ENCODE results near the gene ACTG2. TPM values are rescaled to one million over a fixed set of nuclear protein-coding genes. Genes with fewer than 3 reads are reported as not detected.
"Not testable (repeated sequence)": the region's sequence is repeated elsewhere in the genome, so short reads cannot be mapped to it uniquely, and the experiment has no call there.

Gene ACTG2
- total and polyA plus RNA-seq, 8 donors: 143 to 2,977 (median 957) TPM

DNA sequence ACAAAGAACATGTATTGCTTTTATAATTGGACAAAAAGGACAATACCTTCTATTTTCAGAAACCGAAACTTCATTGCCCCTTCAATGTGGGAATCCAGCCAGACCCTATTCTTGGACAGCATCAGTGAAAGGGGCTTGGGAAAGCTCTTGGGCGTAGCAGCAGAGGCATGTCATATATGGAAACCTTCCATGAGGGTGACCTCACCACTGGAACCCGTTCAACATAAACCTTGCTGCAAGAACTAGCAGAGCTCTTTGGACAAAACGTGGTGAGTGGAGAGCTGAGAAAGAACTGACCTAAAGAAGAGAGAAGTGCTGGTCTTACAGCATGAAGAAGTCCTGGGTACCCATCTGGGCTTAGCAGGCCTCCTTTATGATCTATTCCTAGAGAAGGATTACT is 22.7 kb upstream of the ACTG2 start:
- H3K4me1 ChIP-seq: peaks cover 0 to 12% (median 3%) of the 10 kb centered on the region in 4 donors
- DNase-seq: peak; percentile 37 to 93
- intact Hi-C loops (cut with DNase I; ENCODE audit: low total_unique reads): no loop called here
- peaks cover 0 to 24% (median 23%) of the 10 kb centered on the region in 4 donors for H3K36me3 ChIP-seq
- TF ChIP-seq EP300 (IDR thresholded peaks at IDR 0.05) (no peak), POLR2AphosphoS5 (IDR thresholded peaks at IDR 0.05) (peak; percentile 41 to 64 (median 61))
- TF ChIP-seq, protein P1, sequence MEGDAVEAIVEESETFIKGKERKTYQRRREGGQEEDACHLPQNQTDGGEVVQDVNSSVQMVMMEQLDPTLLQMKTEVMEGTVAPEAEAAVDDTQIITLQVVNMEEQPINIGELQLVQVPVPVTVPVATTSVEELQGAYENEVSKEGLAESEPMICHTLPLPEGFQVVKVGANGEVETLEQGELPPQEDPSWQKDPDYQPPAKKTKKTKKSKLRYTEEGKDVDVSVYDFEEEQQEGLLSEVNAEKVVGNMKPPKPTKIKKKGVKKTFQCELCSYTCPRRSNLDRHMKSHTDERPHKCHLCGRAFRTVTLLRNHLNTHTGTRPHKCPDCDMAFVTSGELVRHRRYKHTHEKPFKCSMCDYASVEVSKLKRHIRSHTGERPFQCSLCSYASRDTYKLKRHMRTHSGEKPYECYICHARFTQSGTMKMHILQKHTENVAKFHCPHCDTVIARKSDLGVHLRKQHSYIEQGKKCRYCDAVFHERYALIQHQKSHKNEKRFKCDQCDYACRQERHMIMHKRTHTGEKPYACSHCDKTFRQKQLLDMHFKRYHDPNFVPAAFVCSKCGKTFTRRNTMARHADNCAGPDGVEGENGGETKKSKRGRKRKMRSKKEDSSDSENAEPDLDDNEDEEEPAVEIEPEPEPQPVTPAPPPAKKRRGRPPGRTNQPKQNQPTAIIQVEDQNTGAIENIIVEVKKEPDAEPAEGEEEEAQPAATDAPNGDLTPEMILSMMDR (IDR thresholded peaks at IDR 0.05): no peak
- H3K9me3 ChIP-seq: no peaks in the 10 kb centered on the region
- H3K4me3 ChIP-seq: no peak overlapping the region
- peak overlapping the region in 4 of 5 donors; percentile 64 to 81 (median 70) for H3K27ac ChIP-seq
- H3K27me3 ChIP-seq: no peaks in the 10 kb centered on the region
- WGBS, 5 donors: 34 to 75% (median 43%) methylated on average over 4 of the region's 4 CpGs

DNA sequence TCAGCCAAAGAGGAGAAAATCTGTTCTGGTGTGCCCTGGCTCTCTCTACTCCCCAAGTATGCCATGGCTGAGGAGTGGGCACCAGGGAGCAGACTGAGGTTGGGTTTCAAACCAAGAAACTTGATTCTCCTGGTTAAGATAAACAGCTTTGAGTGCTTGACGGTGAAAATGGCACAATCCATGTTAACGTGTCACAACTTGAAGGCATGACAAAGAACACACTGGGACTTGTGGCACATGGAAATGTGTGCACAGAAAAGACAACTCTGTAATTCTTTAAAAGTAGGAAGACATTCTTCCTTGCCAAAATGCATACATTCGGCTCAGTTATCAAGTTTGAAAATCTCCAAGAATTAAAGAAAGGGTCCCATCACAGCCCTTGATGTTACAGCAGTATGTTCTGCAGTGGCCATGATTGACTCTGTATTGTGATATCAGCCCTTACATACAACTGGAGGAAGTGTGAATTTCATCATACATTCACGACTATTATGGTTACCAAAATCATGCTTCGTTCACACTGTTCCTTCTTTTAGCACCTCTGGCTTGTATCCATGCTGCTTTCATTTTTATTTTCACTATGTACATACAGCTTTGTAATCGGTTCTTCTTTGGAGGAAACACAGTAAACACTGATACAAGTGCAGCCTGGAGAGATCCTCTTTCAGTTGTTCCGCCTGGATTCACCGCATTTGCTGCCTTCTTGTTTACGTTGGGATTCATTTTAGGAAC is 15.6 kb upstream of the ACTG2 start:
- Histone ChIP-seq H3K27ac (peak overlapping the region in 2 of 5 donors; percentile 20 to 35), H3K27me3 (no peaks in the 10 kb centered on the region), H3K4me1 (peaks cover 0 to 23% (median 5%) of the 10 kb centered on the region in 4 donors), H3K4me3 (no peak overlapping the region), H3K36me3 (no peaks in the 10 kb centered on the region), H3K9me3 (no peaks in the 10 kb centered on the region)
- WGBS, 5 donors: 32 to 43% (median 36%) methylated on average over 9 of the region's 9 CpGs
- TF ChIP-seq, protein P1 (IDR thresholded peaks at IDR 0.05): no peak
- TF ChIP-seq POLR2AphosphoS5 (IDR thresholded peaks at IDR 0.05) (no peak), EP300 (IDR thresholded peaks at IDR 0.05) (no peak), POLR2A (IDR thresholded peaks at IDR 0.05) (no peak)
- intact Hi-C loops (cut with DNase I; ENCODE audit: low total_unique reads): no loop called here
- no peak for DNase-seq

DNA sequence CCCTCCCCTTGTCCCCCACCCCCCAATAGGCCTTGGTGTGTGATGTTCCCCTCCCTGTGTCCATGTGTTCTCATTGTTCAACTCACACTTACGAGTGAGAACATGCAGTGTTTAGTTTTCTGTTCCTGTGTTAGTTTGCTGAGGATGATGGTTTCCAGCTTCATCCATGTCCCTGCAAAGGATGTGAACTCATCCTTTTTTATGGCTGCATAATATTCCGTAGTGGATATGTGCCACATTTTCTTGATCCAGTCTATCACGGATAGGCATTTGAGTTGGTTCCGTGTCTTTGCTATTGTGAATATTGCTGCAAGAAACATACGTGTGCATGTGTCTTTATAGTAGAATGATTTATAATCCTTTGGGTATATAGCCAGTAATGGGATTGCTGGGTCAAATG is 14.8 kb upstream of the ACTG2 start:
- Histone ChIP-seq H3K27ac (peak overlapping the region in 1 of 5 donors; percentile 35), H3K4me1 (peaks cover 0 to 23% (median 5%) of the 10 kb centered on the region in 4 donors)
- H3K9me3 ChIP-seq; intact Hi-C loops (cut with DNase I; ENCODE audit: low total_unique reads); H3K27me3 ChIP-seq; H3K4me3 ChIP-seq; DNase-seq; H3K36me3 ChIP-seq: not testable (repeated sequence)
- 89 to 94% (median 91%) methylated on average over 5 of the region's 5 CpGs for WGBS, 5 donors

DNA sequence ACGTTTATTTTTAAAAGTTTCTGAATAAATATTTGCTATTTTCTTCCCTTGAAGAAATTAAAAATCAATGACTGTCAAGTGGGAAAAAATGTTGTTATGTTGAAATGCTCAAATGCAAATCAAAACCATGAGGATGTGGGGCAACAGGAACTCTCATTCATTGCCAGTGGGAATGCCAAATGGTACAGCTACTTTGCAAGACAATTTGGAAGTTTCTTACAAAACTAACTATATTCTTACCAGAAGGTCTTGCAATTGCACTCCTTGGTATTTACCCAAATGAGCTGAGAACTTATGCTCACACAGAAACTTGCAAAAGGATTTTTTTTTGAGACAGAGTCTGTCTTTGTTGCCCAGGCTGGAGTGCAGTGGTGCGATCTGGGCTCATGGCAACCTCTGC is 7.4 kb upstream of the ACTG2 start:
- H3K9me3 ChIP-seq: no peaks in the 10 kb centered on the region
- no peak for TF ChIP-seq EP300 (IDR thresholded peaks at IDR 0.05)
- TF ChIP-seq, protein P1 (IDR thresholded peaks at IDR 0.05): no peak
- TF ChIP-seq POLR2A (IDR thresholded peaks at IDR 0.05): no peak
- no peak for TF ChIP-seq POLR2AphosphoS5 (IDR thresholded peaks at IDR 0.05)
- H3K27ac ChIP-seq: no peak overlapping the region
- peaks cover 0 to 11% (median 2%) of the 10 kb centered on the region in 4 donors for H3K4me1 ChIP-seq
- no peaks in the 10 kb centered on the region for H3K27me3 ChIP-seq
- no peak overlapping the region for H3K4me3 ChIP-seq
- 57 to 71% (median 60%) methylated on average over 2 of the region's 2 CpGs for WGBS, 5 donors
- DNase-seq: no peak
- intact Hi-C loops (cut with DNase I; ENCODE audit: low total_unique reads): no loop called here
- H3K36me3 ChIP-seq: no peaks in the 10 kb centered on the region

DNA sequence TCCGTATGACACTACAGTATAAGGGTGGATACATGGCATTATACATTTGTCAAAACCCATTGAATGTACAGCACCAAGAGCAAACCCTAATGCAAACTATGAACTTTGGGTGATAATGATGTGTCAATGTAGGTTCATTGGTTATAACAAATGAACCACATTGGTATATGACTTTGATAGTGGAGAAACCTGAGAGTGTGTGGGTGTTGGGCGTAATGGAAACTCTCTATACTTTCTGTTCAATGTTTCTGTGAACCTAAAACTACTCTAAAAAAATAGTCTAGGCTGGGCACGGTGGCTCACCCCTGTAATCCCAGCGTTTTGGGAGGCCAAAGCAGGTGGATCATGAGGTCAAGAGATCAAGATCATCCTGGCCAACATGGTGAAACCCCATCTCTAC is 6.5 kb upstream of the ACTG2 start:
- WGBS, 5 donors: 76 to 87% (median 81%) methylated on average over 4 of the region's 4 CpGs
- H3K27ac ChIP-seq: no peak overlapping the region
- TF ChIP-seq POLR2A (IDR thresholded peaks at IDR 0.05) (no peak), EP300 (IDR thresholded peaks at IDR 0.05) (no peak), POLR2AphosphoS5 (IDR thresholded peaks at IDR 0.05) (no peak)
- TF ChIP-seq, protein P1 (IDR thresholded peaks at IDR 0.05): no peak
- H3K27me3 ChIP-seq: no peaks in the 10 kb centered on the region
- H3K36me3 ChIP-seq: no peaks in the 10 kb centered on the region
- peaks cover 0 to 14% (median 7%) of the 10 kb centered on the region in 4 donors for H3K4me1 ChIP-seq
- intact Hi-C loops (cut with DNase I; ENCODE audit: low total_unique reads): no loop called here
- no peak for DNase-seq
- H3K4me3 ChIP-seq: no peak overlapping the region
- no peaks in the 10 kb centered on the region for H3K9me3 ChIP-seq

DNA sequence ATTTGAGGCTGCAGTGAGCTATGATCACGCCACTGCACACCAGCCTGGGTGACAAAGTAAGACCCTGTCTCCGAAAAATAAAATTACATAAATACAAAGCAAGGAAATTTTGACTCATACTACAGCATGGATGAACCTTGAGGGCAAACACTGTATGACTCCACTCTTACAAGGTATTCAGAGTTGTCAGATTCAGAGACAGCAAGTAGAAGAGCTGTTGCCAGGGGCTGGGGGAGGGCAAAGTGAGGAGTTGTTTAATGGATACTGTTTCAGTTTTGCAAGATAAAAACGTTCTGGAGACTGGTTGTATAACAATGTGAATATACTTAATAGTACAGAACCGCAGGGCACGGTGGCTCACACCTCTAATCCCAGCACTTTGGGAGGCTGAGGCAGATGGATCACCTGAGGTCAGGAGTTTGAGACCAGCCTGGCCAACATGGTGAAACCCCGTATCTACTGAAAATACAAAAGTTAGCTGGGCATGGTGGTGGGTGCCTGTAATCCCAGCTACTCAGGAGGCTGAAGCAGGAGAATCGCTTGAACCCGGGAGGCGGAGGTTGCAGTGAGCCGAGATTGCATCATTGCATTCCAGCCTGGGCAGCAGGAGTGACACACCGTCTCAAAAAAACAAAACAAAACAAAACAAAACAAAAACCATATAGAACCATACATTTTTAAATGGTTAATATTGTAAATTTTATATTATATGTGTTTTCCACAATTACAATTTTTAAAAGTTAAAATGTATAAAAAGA is 5.0 kb upstream of the ACTG2 start:
- H3K4me3 ChIP-seq; DNase-seq; H3K36me3 ChIP-seq; H3K9me3 ChIP-seq; intact Hi-C loops (cut with DNase I; ENCODE audit: low total_unique reads); H3K27me3 ChIP-seq: not testable (repeated sequence)
- 72 to 79% (median 76%) methylated on average over 11 of the region's 11 CpGs for WGBS, 5 donors
- peaks cover 0 to 21% (median 7%) of the 10 kb centered on the region in 4 donors for H3K4me1 ChIP-seq
- H3K27ac ChIP-seq: peak overlapping the region in 1 of 5 donors; percentile 92
